Measurements from ENCODE around the gene NUDT5.

NUDT5 gene

GRCh38 chr10:12207114-12207513 lies 11.4 kb upstream of the NUDT5 start:
- no peak for ATAC-seq
- TF ChIP-seq ZNF8 (CRISPR knock-in tag; IDR thresholded peaks at IDR 0.05) (no peak), OSR1 (CRISPR knock-in tag; IDR thresholded peaks at IDR 0.05) (no peak), ARNTL (CRISPR knock-in tag; IDR thresholded peaks at IDR 0.05; ENCODE audit: borderline replicate concordance, low read depth) (no peak), ZFP30 (CRISPR knock-in tag; IDR thresholded peaks at IDR 0.05) (peak; percentile 73), ZNF565 (CRISPR knock-in tag; conservative IDR thresholded peaks at IDR 0.05; ENCODE audit: low read depth) (no peak)

- no peak for ATAC-seq
- TF ChIP-seq ZNF8 (CRISPR knock-in tag; IDR thresholded peaks at IDR 0.05), result peak; percentile 75
- TF ChIP-seq POU6F1 (CRISPR knock-in tag; IDR thresholded peaks at IDR 0.05; ENCODE audit: borderline replicate concordance, low read depth), result no peak
Observed at GRCh38 chr10:12205082-12205481, 9.4 kb upstream of the NUDT5 start.

GRCh38 chr10:12202226-12202625 lies 6.5 kb upstream of the NUDT5 start:
- no peak for ATAC-seq
- TF ChIP-seq SNAI2 (CRISPR knock-in tag; IDR thresholded peaks at IDR 0.05), result no peak
- TF ChIP-seq ZNF8 (CRISPR knock-in tag; IDR thresholded peaks at IDR 0.05), result no peak
- no peak for TF ChIP-seq ARNTL (CRISPR knock-in tag; IDR thresholded peaks at IDR 0.05; ENCODE audit: borderline replicate concordance, low read depth)
- no peak for TF ChIP-seq OSR1 (CRISPR knock-in tag; IDR thresholded peaks at IDR 0.05)
- no peak for TF ChIP-seq CSRNP3 (CRISPR knock-in tag; IDR thresholded peaks at IDR 0.05)
- no peak for TF ChIP-seq PATZ1 (CRISPR knock-in tag; IDR thresholded peaks at IDR 0.05; ENCODE audit: borderline replicate concordance)
- no peak for TF ChIP-seq TOX (CRISPR knock-in tag; IDR thresholded peaks at IDR 0.05; ENCODE audit: borderline replicate concordance)
- TF ChIP-seq CREB5 (CRISPR knock-in tag; IDR thresholded peaks at IDR 0.05; ENCODE audit: low read depth), result no peak

GRCh38 chr10:12201543-12201942 lies 5.9 kb upstream of the NUDT5 start:
- ATAC-seq, result no peak
- TF ChIP-seq ISL1 (CRISPR knock-in tag; IDR thresholded peaks at IDR 0.05) (no peak), SNAI2 (CRISPR knock-in tag; IDR thresholded peaks at IDR 0.05) (no peak), GLIS3 (CRISPR knock-in tag; IDR thresholded peaks at IDR 0.05) (no peak), PATZ1 (CRISPR knock-in tag; IDR thresholded peaks at IDR 0.05; ENCODE audit: borderline replicate concordance) (no peak), TOX (CRISPR knock-in tag; IDR thresholded peaks at IDR 0.05; ENCODE audit: borderline replicate concordance) (no peak), TCF4 (CRISPR knock-in tag; IDR thresholded peaks at IDR 0.05; ENCODE audit: borderline replicate concordance) (no peak), CSRNP3 (CRISPR knock-in tag; IDR thresholded peaks at IDR 0.05) (no peak), ZNF565 (CRISPR knock-in tag; conservative IDR thresholded peaks at IDR 0.05; ENCODE audit: low read depth) (no peak), ARNTL (CRISPR knock-in tag; IDR thresholded peaks at IDR 0.05; ENCODE audit: borderline replicate concordance, low read depth) (no peak), POU6F1 (CRISPR knock-in tag; IDR thresholded peaks at IDR 0.05; ENCODE audit: borderline replicate concordance, low read depth) (no peak), TSHZ2 (CRISPR knock-in tag; IDR thresholded peaks at IDR 0.05) (no peak), ZFP30 (CRISPR knock-in tag; IDR thresholded peaks at IDR 0.05) (no peak), CREB5 (CRISPR knock-in tag; IDR thresholded peaks at IDR 0.05; ENCODE audit: low read depth) (no peak), ZFP3 (CRISPR knock-in tag; IDR thresholded peaks at IDR 0.05) (no peak), ESRRG (CRISPR knock-in tag; IDR thresholded peaks at IDR 0.05) (no peak), ZNF8 (CRISPR knock-in tag; IDR thresholded peaks at IDR 0.05) (no peak), ZC3H10 (CRISPR knock-in tag; IDR thresholded peaks at IDR 0.05) (no peak)
